Left lobe of liver (tissue), 2 donors: Measurements from ENCODE around the gene S100A4. TPM values are rescaled to one million over a fixed set of nuclear protein-coding genes. Genes with fewer than 3 reads are reported as not detected.

Experiments used
- ATAC-seq: fragments of 200-7000 bp; cut with Tn5 transposase; one replicate; pipeline ENCODE4 v1.9.1; 2020; ENCODE audit warnings: mild to moderate bottlenecking, moderate library complexity
- DNase-seq: peaks from one replicate; pipeline ENCODE4 v3.0.0-alpha.2; 2020; ENCODE audit warnings: low spot score
- total RNA-seq: library from RNA; stranded (reverse); gene quantifications from one replicate; pipeline ENCODE4 v1.2.1, GENCODE V29; 2021
- donor health status: DM: no; HTN: no; CAD: no; lungs with moderate emphysema.
- donor health status: DM: no; HTN: yes; CAD: no.

The S100A4 gene
- total RNA-seq, 1 donor from 2014 or later, result 7.1 TPM

DNA sequence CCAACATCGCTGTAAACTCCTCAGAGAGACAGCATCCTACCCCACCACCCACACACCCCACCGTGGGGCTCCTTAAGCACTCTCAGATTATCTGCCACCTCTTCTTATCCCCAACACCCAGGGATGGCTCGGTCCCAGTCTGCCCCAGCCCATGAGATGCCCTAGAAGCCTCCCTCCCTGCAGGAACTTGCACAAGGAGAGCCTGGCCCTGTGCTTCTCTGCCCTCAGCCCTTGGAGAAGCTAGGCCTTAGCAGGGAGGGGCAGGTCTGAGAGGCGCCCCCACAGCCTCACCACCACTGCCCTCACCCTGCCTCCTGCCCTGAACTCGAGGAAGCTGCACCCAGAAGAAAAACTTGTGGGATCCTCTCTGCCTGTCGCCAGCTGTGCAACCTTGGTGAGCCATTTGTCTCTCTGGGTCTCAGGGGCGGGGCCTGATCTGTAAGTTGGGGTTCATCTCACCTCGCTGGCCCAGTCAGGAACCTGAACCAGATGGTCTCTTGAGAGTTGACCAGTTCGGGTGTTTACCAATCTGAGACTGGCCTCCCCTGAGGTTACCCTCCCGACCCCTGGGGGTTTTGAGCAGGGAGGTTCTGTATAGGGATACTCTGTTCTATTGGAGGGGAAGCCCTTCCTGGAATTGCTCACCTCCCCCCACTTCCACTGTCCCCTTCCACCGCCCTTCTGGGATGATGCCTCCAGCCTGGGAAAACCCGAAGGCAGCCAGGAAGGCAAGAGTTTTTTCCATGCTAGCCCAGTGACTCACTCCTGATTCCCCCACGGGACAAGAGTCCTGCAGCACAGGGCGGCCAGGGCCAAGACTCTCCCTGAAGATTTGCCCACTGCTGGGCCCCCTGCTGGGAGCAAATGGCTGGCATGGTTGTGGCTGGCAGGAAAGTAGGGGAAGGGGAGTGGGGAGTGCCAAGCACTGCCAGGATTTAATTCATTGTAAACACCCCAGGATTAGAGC is 3.4 kb upstream of the S100A4 start, which contains the start of gene S100A3:
Gene S100A3, minus strand, starts transcription at position 537 of the 967 bp plus-strand sequence. CDS start 773 bp downstream, outside the sequence.
- ATAC-seq (no peak), DNase-seq (no peak)

DNA sequence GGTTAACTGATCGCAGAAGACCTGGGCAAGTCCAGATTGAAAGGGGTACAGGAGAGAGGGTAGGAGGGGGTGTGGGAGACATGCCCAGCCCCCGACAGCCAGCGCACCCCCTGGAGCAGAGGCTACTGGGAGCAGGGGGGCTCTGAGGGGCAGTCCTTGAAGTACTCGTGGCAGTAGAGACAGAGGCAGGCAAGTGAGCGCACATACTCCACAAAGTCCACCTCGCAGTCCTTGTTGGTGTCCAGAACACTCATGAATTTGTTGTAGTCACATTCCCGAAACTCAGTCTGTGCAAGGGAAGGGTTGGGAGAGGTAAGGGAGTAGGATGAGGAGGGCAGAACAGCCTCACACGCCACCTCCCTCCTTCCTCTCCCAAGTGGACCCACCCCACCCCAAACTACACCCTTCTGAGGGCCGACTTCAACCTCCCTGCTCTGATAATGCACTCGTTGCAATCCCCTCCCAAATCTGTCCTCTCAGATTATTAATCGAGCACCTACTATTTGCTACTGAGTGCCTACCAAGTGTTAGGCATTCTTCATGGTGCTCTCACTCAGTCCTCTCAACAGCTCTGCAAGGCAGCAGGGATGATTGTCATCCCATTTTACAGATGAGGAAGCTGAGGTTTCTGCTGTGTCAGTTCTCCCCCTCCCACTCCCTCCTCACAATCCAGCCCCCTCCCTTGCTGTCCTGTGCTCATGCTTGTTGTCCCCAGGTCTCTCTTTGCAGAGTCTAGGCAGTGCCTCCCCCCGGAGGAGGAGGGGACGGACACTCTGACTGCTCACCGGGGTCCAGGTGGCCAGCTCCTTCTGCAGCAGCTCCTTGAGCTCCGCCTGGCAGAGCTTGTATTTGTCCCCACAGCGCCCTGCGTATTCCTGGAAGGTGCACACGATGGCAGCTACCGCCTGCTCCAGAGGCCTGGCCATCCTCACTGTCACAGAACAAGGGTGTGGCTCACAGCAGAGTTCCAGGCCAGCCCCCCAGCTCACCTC is 2.2 kb upstream of the S100A4 start:
- ATAC-seq, result no peak

DNA sequence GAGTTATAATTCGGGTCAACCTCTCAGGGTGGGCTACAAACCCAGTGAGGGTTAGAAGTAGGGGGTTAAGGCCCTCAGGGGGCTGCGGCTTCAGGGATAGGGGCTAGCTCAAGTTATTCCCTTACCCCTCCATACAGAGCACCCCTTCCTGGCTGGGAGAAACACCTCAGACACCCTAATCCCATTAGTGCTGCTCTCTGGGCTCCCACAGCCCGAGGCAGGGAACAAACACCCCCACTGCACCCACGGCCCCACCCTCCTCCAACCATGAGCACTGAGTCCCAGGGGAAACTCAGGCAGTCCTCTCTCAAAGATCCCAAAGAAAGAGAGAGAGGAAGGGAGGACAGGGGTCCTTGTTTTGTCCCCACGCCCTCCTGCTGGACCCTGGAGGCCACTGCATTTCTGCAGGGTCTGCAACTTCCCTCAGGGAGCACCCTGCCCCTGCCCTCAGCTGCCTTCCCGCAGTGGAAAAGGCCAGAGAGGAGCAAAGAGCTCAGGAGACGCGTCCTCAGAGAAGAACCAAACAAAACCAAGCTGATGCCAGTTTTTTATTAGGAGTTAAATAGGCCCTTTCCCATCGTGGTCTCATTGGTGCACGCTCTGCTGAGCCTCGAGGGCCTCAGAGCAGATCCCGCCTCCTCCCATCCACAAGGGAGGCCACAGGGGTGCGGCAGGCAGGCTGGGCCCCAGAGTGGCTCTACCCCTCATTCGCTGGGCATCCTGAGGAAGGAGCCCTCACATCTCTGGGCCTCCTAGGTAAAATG is 1.4 kb upstream of the S100A4 start:
- no peak for ATAC-seq
- DNase-seq, result no peak

More for the DNA sequence above, 2.2 kb upstream of the S100A4 start:
- DNase-seq, result no peak

DNA sequence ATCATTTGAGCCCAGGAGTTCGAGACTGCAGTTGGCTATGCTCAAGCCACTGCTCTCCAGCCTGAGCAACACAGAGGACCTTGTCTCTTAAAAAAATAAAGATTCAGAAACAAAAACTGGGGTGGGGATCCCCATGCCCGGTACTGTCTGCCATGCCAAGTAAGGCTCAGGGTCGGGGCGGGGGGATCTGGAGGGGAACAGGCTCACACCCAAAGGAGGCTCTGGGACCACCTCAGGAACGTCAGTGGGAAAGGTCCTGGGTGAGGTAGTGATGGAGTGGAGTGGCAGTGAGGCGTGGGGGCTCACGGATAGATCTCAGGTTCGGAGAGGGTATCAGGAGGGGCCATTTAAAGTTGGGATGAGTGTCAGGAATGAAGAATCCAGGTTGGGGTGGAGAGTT is 765 bp upstream of the S100A4 start:
- DNase-seq (no peak), ATAC-seq (no peak)

DNA sequence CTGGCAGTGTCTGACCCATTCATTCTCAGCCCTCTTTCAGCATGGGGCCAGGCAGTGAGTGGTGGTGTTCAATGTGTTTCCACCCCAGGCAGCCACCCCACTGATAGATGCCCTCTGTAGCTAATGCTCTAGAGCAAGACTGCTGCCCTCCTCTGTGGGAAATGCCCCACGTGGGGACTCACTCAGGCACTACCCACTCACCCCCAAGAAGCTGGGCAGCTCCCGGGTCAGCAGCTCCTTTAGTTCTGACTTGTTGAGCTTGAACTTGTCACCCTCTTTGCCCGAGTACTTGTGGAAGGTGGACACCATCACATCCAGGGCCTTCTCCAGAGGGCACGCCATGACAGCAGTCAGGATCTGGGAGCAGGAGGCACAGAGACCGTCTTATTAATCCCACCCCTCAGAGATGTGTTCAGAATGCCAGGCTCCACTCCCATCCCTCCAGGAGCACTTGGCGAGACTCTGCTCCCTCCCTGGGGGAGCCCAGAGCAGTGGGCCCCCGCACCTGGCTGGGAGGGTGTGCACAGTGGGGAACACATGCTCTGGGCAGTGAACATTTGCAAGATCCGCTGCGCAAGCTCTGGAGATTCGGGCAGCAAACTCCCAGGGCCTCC is 1.0 kb downstream of the S100A4 start:
- ATAC-seq (no peak), DNase-seq (no peak)

DNA sequence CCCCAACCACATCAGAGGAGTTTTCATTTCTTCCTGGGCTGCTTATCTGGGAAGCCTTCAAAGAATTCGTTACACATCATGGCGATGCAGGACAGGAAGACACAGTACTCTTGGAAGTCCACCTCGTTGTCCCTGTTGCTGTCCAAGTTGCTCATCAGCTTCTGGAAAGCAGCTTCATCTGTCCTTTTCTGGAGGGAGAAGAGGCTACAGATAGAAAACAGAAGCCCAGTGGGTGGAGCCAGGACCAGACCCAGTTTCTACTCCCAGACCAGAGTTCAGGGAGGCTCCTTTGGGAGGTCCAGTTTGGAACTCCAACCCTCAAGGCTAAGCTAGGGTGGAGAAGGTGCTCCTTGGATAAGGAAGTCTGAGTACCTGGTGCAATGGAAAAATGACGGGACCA is 1.9 kb downstream of the S100A4 start:
- DNase-seq, result no peak
- no peak for ATAC-seq

DNA sequence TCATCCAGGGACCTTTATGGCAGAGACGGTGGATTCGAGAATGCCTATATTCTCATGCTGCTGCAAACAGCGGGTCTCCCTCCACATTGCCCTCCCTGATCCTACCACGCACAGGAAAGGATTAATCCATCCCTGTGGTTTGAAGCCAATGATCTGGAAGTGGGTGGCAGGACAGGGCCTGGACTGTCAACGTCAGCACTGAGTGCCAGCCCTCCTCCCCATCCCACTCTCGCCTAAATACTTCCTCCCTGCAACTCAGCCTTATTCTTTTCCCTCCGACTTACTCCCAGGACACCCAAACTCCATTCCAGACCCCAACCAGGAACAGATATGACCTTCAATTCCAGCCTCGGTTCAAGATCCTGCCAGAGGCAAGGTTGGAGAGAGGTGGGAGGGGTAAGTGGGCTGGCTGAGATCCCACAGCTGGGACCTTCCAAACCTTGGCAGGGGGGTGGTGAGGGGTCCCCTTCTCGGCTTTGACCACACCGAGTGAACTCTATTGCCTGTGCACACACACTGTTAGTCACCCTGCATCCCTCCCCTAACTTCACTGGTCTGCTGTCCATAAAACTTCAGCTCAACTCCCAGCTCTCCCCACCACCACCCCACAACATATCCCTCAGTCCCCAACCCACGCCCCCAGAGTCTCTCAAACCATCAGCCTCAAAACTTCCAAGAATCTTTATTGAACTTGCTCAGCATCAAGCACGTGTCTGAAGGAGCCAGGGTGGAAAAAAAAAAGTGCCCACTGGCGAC is 2.5 kb downstream of the S100A4 start:
- DNase-seq (no peak), ATAC-seq (no peak)

DNA sequence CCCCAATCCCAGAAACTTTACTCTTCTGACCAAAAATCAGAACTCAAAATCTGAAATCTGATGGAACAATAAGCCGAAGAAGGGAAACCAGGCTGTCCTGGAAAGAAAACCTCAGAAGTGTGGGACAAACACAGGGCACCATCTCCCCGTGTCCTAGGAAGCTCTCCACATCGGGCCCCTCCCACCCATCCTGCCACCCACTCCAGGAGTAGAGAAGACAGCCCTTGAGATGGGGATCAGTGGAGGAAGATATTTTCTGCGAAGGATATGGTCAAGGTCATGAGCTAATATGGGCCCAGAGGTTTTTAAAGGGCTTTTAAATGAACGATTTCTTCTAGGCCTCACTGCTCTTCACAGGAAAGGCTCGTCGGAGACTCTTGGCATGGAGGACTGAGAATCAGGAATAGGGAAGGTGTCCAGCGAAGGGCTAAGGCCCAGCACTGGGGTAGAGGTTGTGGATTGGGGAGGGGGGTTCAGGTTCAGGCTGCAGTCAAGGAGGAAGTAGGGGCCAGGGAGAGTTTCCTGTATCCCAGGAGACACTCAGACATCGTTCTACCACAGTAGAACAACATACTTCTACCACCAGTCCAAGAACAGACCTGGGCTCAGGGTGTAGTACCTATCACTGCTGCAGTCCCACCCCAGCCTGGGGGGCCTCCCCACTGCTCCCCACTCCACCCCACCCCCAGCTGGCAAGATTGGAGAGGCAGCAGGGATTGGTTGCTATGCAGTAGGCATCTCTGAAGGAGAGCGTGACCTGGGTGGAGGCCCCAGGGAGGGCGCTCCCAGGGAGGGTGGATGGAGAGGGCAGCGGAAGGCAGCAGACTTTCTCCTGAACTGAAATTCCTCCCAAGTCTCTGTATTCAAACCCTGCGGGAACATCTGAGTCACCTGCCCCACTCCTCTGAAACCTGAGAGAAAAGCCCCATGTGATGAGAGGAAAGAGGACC is 3.7 kb downstream of the S100A4 start:
- DNase-seq (no peak), ATAC-seq (no peak)

DNA sequence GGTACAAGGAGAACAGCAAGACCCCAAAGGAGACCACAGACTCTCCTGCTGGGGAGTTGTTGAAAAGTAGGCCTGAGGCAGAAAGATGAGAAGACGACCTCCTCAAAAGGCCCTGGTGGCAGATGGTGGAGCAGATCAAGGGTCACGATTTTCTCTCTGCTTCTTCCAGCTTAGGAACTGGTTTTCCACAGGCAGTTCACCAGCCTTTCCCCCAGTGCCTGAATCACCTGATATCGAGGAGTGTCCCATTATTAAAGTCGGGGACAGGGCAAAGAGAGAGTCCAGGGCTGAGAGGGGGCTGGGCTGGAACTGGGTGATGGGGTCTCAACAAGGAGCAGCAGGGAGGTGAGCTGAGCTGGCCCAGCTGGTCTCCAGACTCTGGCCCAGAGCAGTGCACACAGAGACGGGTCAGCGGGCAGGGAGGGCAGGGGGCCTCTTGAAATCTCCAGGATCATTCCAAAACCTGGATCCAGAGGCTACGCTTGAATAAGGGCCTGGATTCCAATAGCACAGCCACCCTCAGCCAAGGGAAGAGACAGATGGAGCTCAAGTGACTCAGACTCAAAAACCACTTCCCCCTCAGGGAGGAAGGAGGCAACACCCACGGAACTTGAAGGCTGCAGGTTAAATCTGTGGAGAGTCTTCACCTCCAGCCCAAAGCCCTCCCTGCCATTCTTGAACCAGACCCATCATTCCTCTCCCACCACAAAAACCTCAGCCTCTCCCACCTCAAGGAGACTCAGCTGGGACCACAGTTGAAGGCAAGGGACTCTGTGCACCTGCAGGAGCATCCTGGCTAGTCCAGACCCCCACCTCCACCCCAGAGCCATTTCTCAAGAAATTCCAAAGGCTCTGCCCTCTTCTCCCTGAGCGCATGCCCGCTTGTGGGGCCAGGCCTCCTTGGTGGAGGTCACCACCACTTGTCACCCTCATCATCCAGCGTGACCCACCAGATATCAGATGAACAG is 4.9 kb downstream of the S100A4 start, which contains the start of gene S100A5:
Gene S100A5, minus strand, starts transcription at position 541 of the 968 bp plus-strand sequence. CDS start 743 bp downstream, outside the sequence.
- ATAC-seq, result no peak
- no peak for DNase-seq

DNA sequence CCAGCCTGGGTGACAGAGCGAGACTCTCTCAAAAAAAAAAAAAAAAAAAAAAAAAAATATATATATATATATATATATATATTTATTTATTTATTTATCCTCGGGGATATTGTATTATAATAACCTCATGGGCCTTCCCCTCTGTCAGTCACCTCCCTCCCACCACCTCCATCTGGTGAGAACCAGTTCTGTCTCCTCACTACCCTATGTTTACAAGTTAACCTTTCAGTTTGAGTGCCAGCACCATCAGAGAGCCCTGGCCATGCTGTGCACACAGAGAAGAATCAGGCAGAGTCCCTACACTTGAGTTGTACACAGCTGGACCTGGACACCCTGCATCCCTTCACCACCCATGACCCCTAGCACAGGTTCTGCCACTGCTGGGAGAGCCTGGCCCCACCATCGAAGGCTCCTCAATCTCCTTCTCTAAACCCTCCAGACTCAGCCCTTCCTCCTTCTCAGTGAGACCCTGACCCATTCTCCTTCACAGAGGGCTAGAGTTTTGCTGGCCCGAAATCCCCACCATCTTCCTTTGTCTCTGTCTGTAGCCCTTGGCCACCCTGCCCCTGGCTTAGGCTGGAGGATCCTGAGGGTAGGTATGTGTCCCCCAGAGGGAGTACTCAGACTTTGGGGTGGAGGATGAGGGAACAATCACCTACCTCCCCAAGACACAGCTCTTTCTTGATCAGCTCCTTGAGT is 6.1 kb downstream of the S100A4 start:
- DNase-seq (no peak), ATAC-seq (no peak)

DNA sequence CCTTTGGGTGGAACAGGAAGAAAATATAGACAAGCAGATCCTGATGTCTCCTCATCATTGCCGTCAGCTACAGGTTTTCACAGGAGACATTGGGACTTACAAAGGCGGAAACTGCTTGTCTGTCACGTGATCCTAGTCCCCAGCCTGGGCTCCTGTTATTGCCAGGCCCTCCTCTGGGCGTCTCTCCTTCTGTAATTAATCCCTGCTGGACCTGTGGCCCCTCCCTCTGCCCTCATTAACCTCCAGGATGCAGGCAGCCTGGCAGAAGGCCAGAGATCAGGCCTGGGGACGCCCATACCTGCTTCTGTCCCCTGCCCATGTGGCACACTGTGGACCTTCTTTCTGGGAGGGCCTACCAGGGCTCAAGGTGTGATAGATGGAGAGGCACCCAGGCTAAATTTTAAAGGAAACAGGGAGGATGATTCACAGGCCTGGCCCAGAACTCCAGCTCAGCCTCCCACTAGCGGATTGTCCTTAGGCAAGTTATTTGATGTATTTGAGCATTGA is 7.2 kb downstream of the S100A4 start:
- no peak for DNase-seq
- no peak for ATAC-seq

DNA sequence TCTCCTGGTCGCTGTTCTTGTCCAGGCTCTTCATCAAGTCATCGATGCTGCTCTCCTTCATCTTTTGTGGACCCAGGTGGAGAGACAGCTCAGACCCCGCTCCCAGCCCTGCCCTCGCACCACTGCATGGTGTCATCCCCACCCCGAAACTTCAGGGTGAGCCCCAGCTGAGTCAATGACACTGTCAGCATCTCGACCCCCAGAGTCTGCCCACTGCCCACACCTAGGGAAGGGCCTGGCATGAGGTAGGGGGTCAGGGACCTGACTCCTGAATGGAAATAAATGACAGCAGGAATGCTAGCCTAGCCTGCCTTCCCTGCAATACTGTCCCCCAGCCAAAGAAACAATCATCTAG is 8.3 kb downstream of the S100A4 start:
- ATAC-seq (no peak), DNase-seq (no peak)

DNA sequence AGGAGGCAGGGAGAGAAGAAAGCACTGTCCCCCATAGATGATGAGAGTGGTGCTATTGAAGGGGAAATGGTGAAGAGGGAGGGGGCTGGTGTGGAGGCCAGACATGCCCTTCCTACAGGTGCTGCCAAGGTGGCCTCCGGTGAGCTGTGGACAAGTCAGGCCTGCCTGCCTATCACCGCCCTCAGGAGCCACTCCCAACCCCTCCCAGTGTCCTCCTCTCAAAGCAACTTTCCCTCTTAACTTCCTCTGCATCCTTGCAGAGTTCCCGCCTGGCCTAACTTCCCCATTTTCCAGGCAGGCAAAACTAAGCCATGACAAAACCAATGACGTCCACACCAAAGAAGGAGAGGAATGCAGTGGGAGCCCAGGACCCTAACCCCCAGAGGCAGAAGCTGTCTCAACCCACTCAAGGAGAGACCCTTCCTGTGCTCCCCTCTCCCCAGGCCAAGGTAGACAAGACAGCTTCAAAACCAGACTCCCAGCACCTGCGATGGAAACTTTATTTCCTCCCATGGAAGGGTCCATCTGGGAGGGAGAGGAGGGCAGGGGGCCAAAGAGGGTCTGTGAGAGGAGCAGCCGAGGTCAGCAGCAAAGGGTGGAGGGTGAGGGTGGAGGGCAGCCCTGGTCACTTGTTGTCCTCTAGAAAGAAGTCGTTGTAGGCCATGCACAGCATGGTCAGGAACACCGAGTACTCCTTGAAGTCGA is 8.8 kb downstream of the S100A4 start:
- DNase-seq (no peak), ATAC-seq (no peak)

DNA sequence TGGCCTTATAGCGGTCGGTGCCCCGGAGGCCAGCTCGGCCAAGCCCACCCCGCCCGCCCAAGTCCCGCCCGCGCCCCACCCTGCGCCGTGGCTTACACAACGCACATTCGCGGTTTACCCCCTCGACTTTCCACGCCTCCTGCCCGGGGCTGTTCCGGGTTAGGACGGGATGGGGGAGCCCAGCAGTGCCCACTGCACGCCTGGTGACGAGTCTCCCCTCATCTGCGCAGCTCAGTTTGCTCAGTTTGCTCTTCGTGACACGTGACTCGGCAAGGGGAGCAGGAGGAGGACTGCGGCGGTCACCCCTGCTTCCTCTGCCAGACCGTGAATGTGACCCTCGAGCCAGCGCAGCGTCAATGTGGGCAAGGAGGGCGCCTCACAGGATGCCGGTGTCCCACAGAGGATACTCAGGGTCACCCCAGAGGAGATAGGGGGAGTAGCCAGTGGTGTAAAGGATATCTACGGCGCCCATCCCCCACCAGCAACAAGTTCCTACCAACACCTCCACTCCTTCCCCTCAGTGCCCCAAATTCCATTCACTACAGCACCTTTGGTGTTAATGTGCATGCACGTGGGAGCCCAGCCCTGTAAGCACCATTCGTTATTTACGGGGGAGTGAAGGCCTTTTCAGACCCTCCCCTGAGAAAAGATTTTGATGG is 9.5 kb downstream of the S100A4 start:
- DNase-seq, result peak; percentile 68
- peak; percentile 65 for ATAC-seq
